ENCODE data around the gene PTPRT. TPM values are rescaled to one million over a fixed set of nuclear protein-coding genes. Genes with fewer than 3 reads are reported as not detected.
"Not testable (repeated sequence)": the region's sequence is repeated elsewhere in the genome, so short reads cannot be mapped to it uniquely, and the experiment has no call there.

Gene PTPRT
- total and polyA plus RNA-seq, 2 donors (not counting 1 experiment from before 2014, with no cell fraction given), result not detected

DNA sequence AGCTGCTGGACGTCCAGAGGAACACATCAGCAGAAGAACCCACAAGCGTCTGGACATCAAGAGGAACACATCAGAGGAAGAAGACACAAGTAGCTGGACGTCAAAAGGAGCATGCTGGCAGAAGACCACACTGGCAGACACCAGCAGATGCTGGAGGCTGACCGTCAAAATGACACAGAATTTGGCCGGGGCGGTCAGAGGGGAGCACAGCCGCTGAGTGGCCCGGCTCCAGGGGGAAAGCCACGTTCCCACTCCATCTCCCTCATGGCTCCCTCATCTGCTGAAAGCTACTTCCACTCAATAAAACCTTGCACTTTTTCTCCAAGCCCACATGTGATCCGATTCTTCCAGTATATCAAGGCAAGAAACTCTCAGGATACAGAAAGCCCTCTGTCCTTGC, 283.6 kb downstream of the PTPRT start:
- Histone ChIP-seq H2AFZ (ENCODE audit: low read length) (no peak overlapping the region), H3K4me3 (replicated peaks in 1 of 4; ENCODE audit: control extremely low read depth in 1 of 4, insufficient read depth in 1 of 4, low read depth in 3 of 4, low read length in 4 of 4) (no peak overlapping the region), H3K27me3 (ENCODE audit: control insufficient read depth, insufficient read depth, low read length) (no peaks in the 10 kb centered on the region), H4K20me1 (ENCODE audit: control insufficient read depth, extremely low read depth, insufficient read depth, low read length) (no peaks in the 10 kb centered on the region), H3K9me3 (ENCODE audit: control insufficient read depth, insufficient read depth, low read depth, low read length) (no peaks in the 10 kb centered on the region), H3K4me2 (ENCODE audit: extremely low read depth, insufficient read depth, low read length) (no peak overlapping the region), H3K79me2 (ENCODE audit: control insufficient read depth, insufficient read depth, low read length) (no peaks in the 10 kb centered on the region), H3K36me3 (ENCODE audit: control insufficient read depth, insufficient read depth, low read length) (no peaks in the 10 kb centered on the region), H3K4me1 (ENCODE audit: control insufficient read depth, extremely low read depth, insufficient read depth, low read length) (no peaks in the 10 kb centered on the region), H3K27ac (ENCODE audit: insufficient read depth, low read length) (no peak overlapping the region), H3K9ac (ENCODE audit: insufficient read depth, low read length) (no peak overlapping the region)
- DNase-seq (ENCODE audit: low read depth in 2 of 2), result no peak
- TF ChIP-seq EZH2 (IDR thresholded peaks at IDR 0.05; ENCODE audit: low read length, missing control alignments), result no peak
- TF ChIP-seq, protein P1, sequence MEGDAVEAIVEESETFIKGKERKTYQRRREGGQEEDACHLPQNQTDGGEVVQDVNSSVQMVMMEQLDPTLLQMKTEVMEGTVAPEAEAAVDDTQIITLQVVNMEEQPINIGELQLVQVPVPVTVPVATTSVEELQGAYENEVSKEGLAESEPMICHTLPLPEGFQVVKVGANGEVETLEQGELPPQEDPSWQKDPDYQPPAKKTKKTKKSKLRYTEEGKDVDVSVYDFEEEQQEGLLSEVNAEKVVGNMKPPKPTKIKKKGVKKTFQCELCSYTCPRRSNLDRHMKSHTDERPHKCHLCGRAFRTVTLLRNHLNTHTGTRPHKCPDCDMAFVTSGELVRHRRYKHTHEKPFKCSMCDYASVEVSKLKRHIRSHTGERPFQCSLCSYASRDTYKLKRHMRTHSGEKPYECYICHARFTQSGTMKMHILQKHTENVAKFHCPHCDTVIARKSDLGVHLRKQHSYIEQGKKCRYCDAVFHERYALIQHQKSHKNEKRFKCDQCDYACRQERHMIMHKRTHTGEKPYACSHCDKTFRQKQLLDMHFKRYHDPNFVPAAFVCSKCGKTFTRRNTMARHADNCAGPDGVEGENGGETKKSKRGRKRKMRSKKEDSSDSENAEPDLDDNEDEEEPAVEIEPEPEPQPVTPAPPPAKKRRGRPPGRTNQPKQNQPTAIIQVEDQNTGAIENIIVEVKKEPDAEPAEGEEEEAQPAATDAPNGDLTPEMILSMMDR (conservative IDR thresholded peaks at IDR 0.05 in 1 of 2, IDR thresholded peaks at IDR 0.05 in 1 of 2; ENCODE audit: low read depth in 1 of 2, low read length in 2 of 2), result no peak

DNA sequence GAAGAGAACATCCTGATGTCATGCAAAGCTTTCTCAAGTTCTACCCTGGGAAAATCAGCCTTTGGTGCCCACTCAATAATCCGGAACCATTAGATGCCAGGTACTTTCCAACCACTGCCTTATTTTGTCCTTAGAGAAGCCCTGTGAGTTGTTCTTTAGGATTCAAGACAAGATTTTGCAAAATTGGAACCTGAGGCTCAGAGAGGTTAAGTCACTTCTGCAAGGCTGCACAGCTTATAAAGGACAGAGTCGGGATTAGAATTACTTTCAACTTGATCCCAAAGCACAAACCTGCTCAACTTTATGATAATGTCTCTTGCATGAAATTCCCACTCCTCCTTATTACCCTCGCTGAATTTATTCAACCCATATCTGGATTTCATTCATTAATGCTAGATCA, 287.2 kb downstream of the PTPRT start:
- Histone ChIP-seq H3K79me2 (ENCODE audit: control insufficient read depth, insufficient read depth, low read length) (no peaks in the 10 kb centered on the region), H3K27ac (ENCODE audit: insufficient read depth, low read length) (no peak overlapping the region), H3K36me3 (ENCODE audit: control insufficient read depth, insufficient read depth, low read length) (no peaks in the 10 kb centered on the region), H3K4me1 (ENCODE audit: control insufficient read depth, extremely low read depth, insufficient read depth, low read length) (no peaks in the 10 kb centered on the region), H3K9ac (ENCODE audit: insufficient read depth, low read length) (no peak overlapping the region), H4K20me1 (ENCODE audit: control insufficient read depth, extremely low read depth, insufficient read depth, low read length) (no peaks in the 10 kb centered on the region), H3K9me3 (ENCODE audit: control insufficient read depth, insufficient read depth, low read depth, low read length) (no peaks in the 10 kb centered on the region), H3K27me3 (ENCODE audit: control insufficient read depth, insufficient read depth, low read length) (no peaks in the 10 kb centered on the region), H2AFZ (ENCODE audit: low read length) (no peak overlapping the region), H3K4me2 (ENCODE audit: extremely low read depth, insufficient read depth, low read length) (no peak overlapping the region), H3K4me3 (replicated peaks in 1 of 4; ENCODE audit: control extremely low read depth in 1 of 4, insufficient read depth in 1 of 4, low read depth in 3 of 4, low read length in 4 of 4) (no peak overlapping the region)
- TF ChIP-seq, protein P1 (conservative IDR thresholded peaks at IDR 0.05 in 1 of 2, IDR thresholded peaks at IDR 0.05 in 1 of 2; ENCODE audit: low read depth in 1 of 2, low read length in 2 of 2), result no peak
- no peak for TF ChIP-seq EZH2 (IDR thresholded peaks at IDR 0.05; ENCODE audit: low read length, missing control alignments)
- no peak for DNase-seq (ENCODE audit: low read depth in 2 of 2)

DNA sequence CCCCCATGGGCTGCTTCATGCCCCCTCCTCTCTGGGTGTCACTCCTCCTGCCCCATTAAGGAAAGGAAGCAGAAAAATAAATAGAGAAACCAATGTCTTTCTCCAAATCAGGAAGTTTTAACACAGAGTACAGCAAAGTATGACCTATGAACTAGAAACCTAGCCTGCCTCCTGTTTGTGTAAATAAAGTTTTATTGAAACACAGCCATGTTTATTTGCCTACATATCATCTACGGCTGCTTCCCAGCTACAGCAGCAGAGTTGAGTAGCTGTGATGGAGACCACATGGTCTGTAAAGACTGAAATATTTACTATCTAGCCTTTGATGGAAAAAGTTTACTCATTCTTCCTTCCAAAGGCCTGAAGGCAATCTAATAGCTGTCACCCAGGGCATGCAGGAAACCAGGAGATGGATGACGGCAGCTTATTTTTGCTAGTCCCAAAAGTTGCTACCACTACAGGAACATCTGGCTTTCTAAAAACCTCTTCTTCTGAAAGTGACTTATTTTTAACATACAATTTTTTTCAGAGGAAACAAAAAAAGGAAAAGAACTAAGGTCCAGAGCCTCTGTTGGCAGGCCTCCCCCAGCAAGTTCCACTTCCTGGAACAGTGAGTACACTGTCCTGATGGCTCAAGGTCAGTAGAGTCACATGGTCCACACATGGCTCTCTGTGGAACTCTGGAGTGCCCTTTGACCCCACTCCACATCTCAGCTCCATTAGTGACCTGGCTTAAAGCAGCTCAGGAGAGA, 287.8 kb downstream of the PTPRT start:
- Histone ChIP-seq H3K36me3 (ENCODE audit: control insufficient read depth, insufficient read depth, low read length) (no peaks in the 10 kb centered on the region), H3K4me2 (ENCODE audit: extremely low read depth, insufficient read depth, low read length) (no peak overlapping the region), H3K9ac (ENCODE audit: insufficient read depth, low read length) (no peak overlapping the region), H3K9me3 (ENCODE audit: control insufficient read depth, insufficient read depth, low read depth, low read length) (no peaks in the 10 kb centered on the region), H3K79me2 (ENCODE audit: control insufficient read depth, insufficient read depth, low read length) (no peaks in the 10 kb centered on the region), H2AFZ (ENCODE audit: low read length) (no peak overlapping the region), H3K4me3 (replicated peaks in 1 of 4; ENCODE audit: control extremely low read depth in 1 of 4, insufficient read depth in 1 of 4, low read depth in 3 of 4, low read length in 4 of 4) (no peak overlapping the region), H3K4me1 (ENCODE audit: control insufficient read depth, extremely low read depth, insufficient read depth, low read length) (no peaks in the 10 kb centered on the region), H4K20me1 (ENCODE audit: control insufficient read depth, extremely low read depth, insufficient read depth, low read length) (no peaks in the 10 kb centered on the region), H3K27me3 (ENCODE audit: control insufficient read depth, insufficient read depth, low read length) (no peaks in the 10 kb centered on the region), H3K27ac (ENCODE audit: insufficient read depth, low read length) (no peak overlapping the region)
- TF ChIP-seq EZH2 (IDR thresholded peaks at IDR 0.05; ENCODE audit: low read length, missing control alignments), result no peak
- TF ChIP-seq, protein P1 (conservative IDR thresholded peaks at IDR 0.05 in 1 of 2, IDR thresholded peaks at IDR 0.05 in 1 of 2; ENCODE audit: low read depth in 1 of 2, low read length in 2 of 2), result no peak
- no peak for DNase-seq (ENCODE audit: low read depth in 2 of 2)

DNA sequence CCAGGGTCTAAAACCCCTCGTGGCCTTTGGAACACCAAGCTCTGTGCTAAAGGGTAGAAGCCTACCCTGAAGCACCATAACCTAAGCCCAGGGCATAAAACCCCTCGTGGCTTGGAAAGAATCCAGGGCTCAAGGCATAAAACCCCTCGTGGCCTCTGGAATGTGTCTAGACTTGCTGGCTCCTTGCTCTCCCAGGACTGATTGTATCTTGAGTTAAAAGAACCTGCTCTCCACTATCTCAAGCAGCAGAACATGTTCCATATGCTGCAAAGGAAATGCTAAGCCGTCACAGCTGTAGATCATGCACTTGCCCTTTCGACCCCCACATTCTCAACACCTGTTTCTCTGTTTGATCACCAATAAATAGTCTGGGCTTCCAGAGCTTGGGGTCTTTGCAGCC, 288.9 kb downstream of the PTPRT start:
- H2AFZ ChIP-seq (ENCODE audit: low read length); H3K79me2 ChIP-seq (ENCODE audit: control insufficient read depth, insufficient read depth, low read length); H3K27me3 ChIP-seq (ENCODE audit: control insufficient read depth, insufficient read depth, low read length); H3K4me1 ChIP-seq (ENCODE audit: control insufficient read depth, extremely low read depth, insufficient read depth, low read length); H3K27ac ChIP-seq (ENCODE audit: insufficient read depth, low read length); H3K9ac ChIP-seq (ENCODE audit: insufficient read depth, low read length); H3K9me3 ChIP-seq (ENCODE audit: control insufficient read depth, insufficient read depth, low read depth, low read length); DNase-seq (ENCODE audit: low read depth in 2 of 2); H3K4me3 ChIP-seq (replicated peaks in 1 of 4; ENCODE audit: control extremely low read depth in 1 of 4, insufficient read depth in 1 of 4, low read depth in 3 of 4, low read length in 4 of 4); H4K20me1 ChIP-seq (ENCODE audit: control insufficient read depth, extremely low read depth, insufficient read depth, low read length); H3K4me2 ChIP-seq (ENCODE audit: extremely low read depth, insufficient read depth, low read length); H3K36me3 ChIP-seq (ENCODE audit: control insufficient read depth, insufficient read depth, low read length): not testable (repeated sequence)
